Activated CD8-positive, alpha-beta memory T cell treated with anti-CD3 and anti-CD28 coated beads, Interleukin-2, amount 10 ng/mL, durations not matched to agents 7 days and 5 days (primary cell): ENCODE results near the gene RPS6KB2. TPM values are rescaled to one million over a fixed set of nuclear protein-coding genes. Genes with fewer than 3 reads are reported as not detected.
A peak's percentile ranks its signal among the peaks of the same experiment; 100 is the strongest.

Source experiments
- ATAC-seq: fragments of 150-1000 bp; cut with Tn5 transposase; one replicate; pipeline ENCODE4 v1.10.0; 2021; ENCODE audit warnings: moderate library complexity
- CTCF ChIA-PET: fragments of 350-600 bp; sonication (Branson Sonifier 250); formaldehyde crosslinking; loops from one replicate; lab custom pipeline; 2021; ENCODE audit warnings: antibody characterized with exemption; lab: Charles Lee
- DNase-seq: peaks from one replicate; pipeline ENCODE4 v3.0.0-alpha.2; 2020
- H3K27ac Mint-ChIP-seq: one replicate; pipeline ENCODE4 v1.8.0; 2021; ENCODE audit warnings: mild to moderate bottlenecking, mixed read lengths
- H3K27me3 Mint-ChIP-seq: one replicate; pipeline ENCODE4 v1.8.0; 2021; ENCODE audit warnings: mixed read lengths
- H3K36me3 Mint-ChIP-seq: one replicate; pipeline ENCODE4 v1.8.0; 2021; ENCODE audit warnings: mild to moderate bottlenecking, mixed read lengths
- H3K4me1 Mint-ChIP-seq: one replicate; pipeline ENCODE4 v1.8.0; 2021; ENCODE audit warnings: mixed read lengths
- H3K4me3 Mint-ChIP-seq: one replicate; pipeline ENCODE4 v1.8.0; 2021; ENCODE audit warnings: mild to moderate bottlenecking, moderate library complexity, mixed read lengths
- H3K9me3 Mint-ChIP-seq: one replicate; pipeline ENCODE4 v1.8.0; 2022; ENCODE audit warnings: low read depth, mixed read lengths
- total RNA-seq, 2 experiments: library from RNA; stranded (reverse); gene quantifications; one replicate each; pipeline ENCODE4 v1.2.3, GENCODE V29; 2021

The RPS6KB2 gene
- total RNA-seq, 2 experiments from 2014 or later = 63.3 to 65.0 TPM

- CTCF ChIA-PET = interaction anchor here (2.4 to 9.4 kb wide), 3 partner anchors 8 to 14 kb away, joined by 6 to 88 read pairs (median 34); partner anchors contain the start of genes PPP1CA, RPS6KB2 and TBC1D10C
- peaks cover 50% of the 10 kb centered on the region for H3K4me1 Mint-ChIP-seq
- H3K4me3 Mint-ChIP-seq = peak overlapping the region; percentile 5
- H3K27me3 Mint-ChIP-seq = peaks cover 7% of the 10 kb centered on the region
- DNase-seq (no peak), ATAC-seq (no peak)
- H3K9me3 Mint-ChIP-seq = no peaks in the 10 kb centered on the region
- H3K36me3 Mint-ChIP-seq = no peaks in the 10 kb centered on the region
- no peak overlapping the region for H3K27ac Mint-ChIP-seq
Measured at GRCh38 chr11:67416416-67417335, 11.6 kb upstream of the RPS6KB2 start.

GRCh38 chr11:67417425-67417824 lies 10.9 kb upstream of the RPS6KB2 start:
- no peaks in the 10 kb centered on the region for H3K36me3 Mint-ChIP-seq
- H3K9me3 Mint-ChIP-seq = no peaks in the 10 kb centered on the region
- no peak overlapping the region for H3K4me3 Mint-ChIP-seq
- peaks cover 7% of the 10 kb centered on the region for H3K27me3 Mint-ChIP-seq
- H3K4me1 Mint-ChIP-seq = peaks cover 43% of the 10 kb centered on the region
- CTCF ChIA-PET = interaction anchor here (2.4 to 9.4 kb wide), 3 partner anchors 9 to 14 kb away, joined by 6 to 88 read pairs (median 34); partner anchors contain the start of genes PPP1CA, RPS6KB2 and TBC1D10C
- ATAC-seq = no peak
- no peak for DNase-seq
- no peak overlapping the region for H3K27ac Mint-ChIP-seq

- CTCF ChIA-PET = interaction anchor here (1.1 to 9.4 kb wide), 4 partner anchors 10 to 27 kb away, joined by 3 to 88 read pairs (median 20); partner anchors contain the start of genes PPP1CA, RAD9A, RPS6KB2 and TBC1D10C
- no peak for ATAC-seq
- no peak overlapping the region for H3K27ac Mint-ChIP-seq
Measured at GRCh38 chr11:67418476-67419281, 9.6 kb upstream of the RPS6KB2 start.

GRCh38 chr11:67419325-67420049 lies 8.8 kb upstream of the RPS6KB2 start:
- no peaks in the 10 kb centered on the region for H3K9me3 Mint-ChIP-seq
- peaks cover 7% of the 10 kb centered on the region for H3K27me3 Mint-ChIP-seq
- no peak overlapping the region for H3K27ac Mint-ChIP-seq
- CTCF ChIA-PET = interaction anchor here (0.6 to 9.4 kb wide), 7 partner anchors 8 to 59 kb away, joined by 3 to 88 read pairs (median 3); partner anchors contain the start of genes PPP1CA, RAD9A and TBC1D10C
- H3K4me3 Mint-ChIP-seq = peak overlapping the region; percentile 22
- no peaks in the 10 kb centered on the region for H3K36me3 Mint-ChIP-seq
- ATAC-seq (no peak), DNase-seq (no peak)
- peaks cover 42% of the 10 kb centered on the region for H3K4me1 Mint-ChIP-seq

More at GRCh38 chr11:67418476-67419281, 9.6 kb upstream of the RPS6KB2 start:
- H3K9me3 Mint-ChIP-seq = no peaks in the 10 kb centered on the region
- peaks cover 41% of the 10 kb centered on the region for H3K4me1 Mint-ChIP-seq
- no peaks in the 10 kb centered on the region for H3K36me3 Mint-ChIP-seq
- no peak for DNase-seq
- peaks cover 7% of the 10 kb centered on the region for H3K27me3 Mint-ChIP-seq
- H3K4me3 Mint-ChIP-seq = no peak overlapping the region

GRCh38 chr11:67420147-67420645 lies 8.1 kb upstream of the RPS6KB2 start:
- no peak for DNase-seq
- Mint-ChIP-seq H3K27ac (peak overlapping the region; percentile 68), H3K36me3 (no peaks in the 10 kb centered on the region), H3K9me3 (no peaks in the 10 kb centered on the region), H3K4me3 (peak overlapping the region; percentile 63), H3K27me3 (peaks cover 7% of the 10 kb centered on the region), H3K4me1 (peaks cover 44% of the 10 kb centered on the region)
- CTCF ChIA-PET = interaction anchor here (0.6 to 9.4 kb wide), 8 partner anchors 8 to 58 kb away, joined by 3 to 88 read pairs (median 4); partner anchors contain the start of genes PPP1CA, RAD9A, RPS6KB2 and TBC1D10C
- ATAC-seq = no peak

GRCh38 chr11:67420646-67421429 lies 7.5 kb upstream of the RPS6KB2 start:
- ATAC-seq (peak; percentile 93), DNase-seq (peak; percentile 98)
- H3K4me3 Mint-ChIP-seq = peak overlapping the region; percentile 63
- peaks cover 7% of the 10 kb centered on the region for H3K27me3 Mint-ChIP-seq
- H3K4me1 Mint-ChIP-seq = peaks cover 43% of the 10 kb centered on the region
- H3K27ac Mint-ChIP-seq = peak overlapping the region; percentile 81
- no peaks in the 10 kb centered on the region for H3K36me3 Mint-ChIP-seq
- no peaks in the 10 kb centered on the region for H3K9me3 Mint-ChIP-seq
- CTCF ChIA-PET = interaction anchor here (0.9 to 9.4 kb wide), 6 partner anchors 8 to 39 kb away, joined by 3 to 88 read pairs (median 4); partner anchors contain the start of genes PPP1CA, RAD9A, RPS6KB2 and TBC1D10C

- H3K27ac Mint-ChIP-seq = peak overlapping the region; percentile 81
- no peaks in the 10 kb centered on the region for H3K36me3 Mint-ChIP-seq
- no peaks in the 10 kb centered on the region for H3K9me3 Mint-ChIP-seq
- no peak for DNase-seq
- peaks cover 37% of the 10 kb centered on the region for H3K4me1 Mint-ChIP-seq
- H3K4me3 Mint-ChIP-seq = peak overlapping the region; percentile 51
- CTCF ChIA-PET = interaction anchor here (1.1 to 9.4 kb wide), 3 partner anchors 13 to 30 kb away, joined by 4 to 88 read pairs (median 34); partner anchors contain the start of genes PPP1CA, RAD9A and TBC1D10C
- peaks cover under 1% of the 10 kb centered on the region for H3K27me3 Mint-ChIP-seq
- ATAC-seq = no peak
Measured at GRCh38 chr11:67421430-67422031, 6.8 kb upstream of the RPS6KB2 start.

GRCh38 chr11:67422891-67423290 lies 5.4 kb upstream of the RPS6KB2 start:
- Mint-ChIP-seq H3K36me3 (no peaks in the 10 kb centered on the region), H3K4me1 (peaks cover 42% of the 10 kb centered on the region), H3K27me3 (no peaks in the 10 kb centered on the region), H3K27ac (no peak overlapping the region), H3K9me3 (no peaks in the 10 kb centered on the region), H3K4me3 (no peak overlapping the region)
- ATAC-seq = no peak
- DNase-seq = no peak
- CTCF ChIA-PET = interaction anchor here (0.9 to 2.6 kb wide), 3 partner anchors 10 to 32 kb away, joined by 3 to 12 read pairs (median 3); partner anchors contain the start of genes PTPRCAP and RAD9A

GRCh38 chr11:67423466-67423865 lies 4.8 kb upstream of the RPS6KB2 start:
- H3K36me3 Mint-ChIP-seq = no peaks in the 10 kb centered on the region
- H3K27me3 Mint-ChIP-seq = no peaks in the 10 kb centered on the region
- DNase-seq (no peak), ATAC-seq (no peak)
- H3K9me3 Mint-ChIP-seq = no peaks in the 10 kb centered on the region
- no peak overlapping the region for H3K4me3 Mint-ChIP-seq
- H3K27ac Mint-ChIP-seq = no peak overlapping the region
- H3K4me1 Mint-ChIP-seq = peaks cover 43% of the 10 kb centered on the region
- CTCF ChIA-PET = interaction anchor here (1.2 to 2.6 kb wide), 3 partner anchors 11 to 41 kb away, joined by 3 to 12 read pairs (median 5); partner anchors contain the start of gene RAD9A

GRCh38 chr11:67423891-67424613 lies 4.2 kb upstream of the RPS6KB2 start:
- Mint-ChIP-seq H3K4me3 (no peak overlapping the region), H3K27me3 (no peaks in the 10 kb centered on the region), H3K27ac (no peak overlapping the region), H3K9me3 (no peaks in the 10 kb centered on the region), H3K4me1 (peaks cover 43% of the 10 kb centered on the region), H3K36me3 (peaks cover 2% of the 10 kb centered on the region)
- CTCF ChIA-PET = interaction anchor here (0.6 to 2.6 kb wide), 6 partner anchors 11 to 63 kb away, joined by 3 to 12 read pairs (median 4); partner anchors contain the start of genes PPP1CA and TBC1D10C
- ATAC-seq (no peak), DNase-seq (no peak)
